ENCODE measurements around the gene SHISAL2A.

SHISAL2A gene

DNA sequence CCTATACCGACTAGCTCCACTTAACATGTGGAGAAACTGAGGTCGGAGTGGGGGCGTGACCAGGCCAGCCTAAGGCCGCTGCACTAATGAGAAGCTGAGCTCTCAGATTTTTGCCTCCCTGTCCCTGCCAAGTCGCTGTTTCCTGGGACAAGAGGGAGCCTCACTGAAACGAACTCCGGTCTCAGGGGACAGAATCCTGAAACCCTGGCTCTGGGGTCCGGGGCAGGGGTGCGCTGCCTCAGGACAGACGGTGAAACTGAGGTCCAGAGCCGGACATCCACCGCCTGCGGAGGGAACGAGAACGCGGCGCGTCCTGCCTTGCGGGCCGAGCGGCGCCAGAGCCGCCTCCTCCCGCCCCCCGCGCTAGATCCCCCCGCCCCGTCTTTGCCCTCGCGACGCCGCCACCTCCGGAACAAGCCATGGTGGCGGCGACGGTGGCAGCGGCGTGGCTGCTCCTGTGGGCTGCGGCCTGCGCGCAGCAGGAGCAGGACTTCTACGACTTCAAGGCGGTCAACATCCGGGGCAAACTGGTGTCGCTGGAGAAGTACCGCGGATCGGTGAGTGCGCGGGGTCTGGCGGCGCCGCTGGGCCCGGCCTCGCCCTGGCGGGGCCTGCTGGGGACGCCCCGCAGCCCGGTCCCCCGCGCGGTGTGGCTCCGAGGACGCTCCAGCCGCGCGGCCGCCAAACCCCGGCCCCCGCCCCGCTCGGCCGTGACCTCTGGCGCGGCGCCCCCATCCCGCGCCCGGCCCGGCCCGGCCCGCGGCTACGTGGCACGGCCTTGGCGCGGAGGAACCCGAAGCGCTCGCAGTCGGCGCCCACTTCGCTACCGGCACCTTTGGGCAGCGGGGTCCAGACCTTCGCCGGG is 30.7 kb upstream of the SHISAL2A start, which contains the start of gene GPX7:
GPX7 (plus strand) TSS at position 381 of the 865 bp plus-strand sequence; CDS start at position 420, 39 bp downstream.
- peak; percentile 68 for DNase-seq (ENCODE audit: low read depth)
- peak within 1 kb of the TSS; percentile 53 for H3K4me3 ChIP-seq (ENCODE audit: low read depth, low read length)
- TF ChIP-seq CTCF (IDR thresholded peaks at IDR 0.05; ENCODE audit: insufficient read depth, low read depth, low read length, missing control alignments), result no peak

DNA sequence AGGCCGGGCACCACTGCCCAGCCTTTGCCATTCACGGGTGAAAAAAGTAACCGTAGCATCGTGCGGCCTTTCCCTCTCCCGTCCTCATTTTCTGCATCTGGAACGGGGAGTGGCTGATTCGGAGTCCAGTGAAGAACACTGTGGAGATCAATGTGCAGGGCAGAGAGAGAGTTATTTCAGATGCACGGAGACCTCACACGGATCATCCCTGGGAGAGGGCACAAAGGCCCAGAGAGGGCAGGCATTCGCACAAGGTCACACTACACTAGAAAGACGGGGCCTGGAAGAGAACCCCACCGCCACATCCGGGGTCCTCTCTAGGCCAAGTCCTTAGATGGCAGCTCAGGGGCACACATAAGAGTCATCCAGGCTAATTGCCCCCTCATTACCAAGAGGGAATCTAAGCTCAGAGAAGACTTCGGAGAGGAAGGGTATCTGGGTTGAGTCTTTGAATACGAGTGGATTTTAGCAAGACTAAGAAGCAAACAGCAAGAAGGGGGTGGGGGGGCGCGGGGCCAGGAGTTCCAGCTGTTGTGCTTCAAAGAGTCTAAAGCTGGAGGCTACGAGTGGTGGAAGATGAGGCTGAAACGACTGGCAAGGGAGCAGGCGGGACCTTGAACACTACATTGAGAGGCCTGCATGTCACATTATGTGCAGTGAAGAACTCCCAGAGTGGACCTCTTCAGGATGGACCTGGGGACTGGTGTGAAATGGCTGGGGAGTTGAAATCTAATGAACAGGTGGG is 29.9 kb upstream of the SHISAL2A start:
- no peak for TF ChIP-seq CTCF (IDR thresholded peaks at IDR 0.05; ENCODE audit: insufficient read depth, low read depth, low read length, missing control alignments)
- H3K4me3 ChIP-seq (ENCODE audit: low read depth, low read length), result peak overlapping the region; percentile 53
- DNase-seq (ENCODE audit: low read depth), result peak; percentile 15

GRCh38 chr1:52603630-52604029 is 29.3 kb upstream of the SHISAL2A start:
- DNase-seq (ENCODE audit: low read depth), result no peak
- H3K4me3 ChIP-seq (ENCODE audit: low read depth, low read length), result no peak overlapping the region

GRCh38 chr1:52604063-52604770 is 28.8 kb upstream of the SHISAL2A start:
- no peak for TF ChIP-seq CTCF (IDR thresholded peaks at IDR 0.05; ENCODE audit: insufficient read depth, low read depth, low read length, missing control alignments)
- DNase-seq (ENCODE audit: low read depth), result no peak
- no peak overlapping the region for H3K4me3 ChIP-seq (ENCODE audit: low read depth, low read length)

More at GRCh38 chr1:52603630-52604029, 29.3 kb upstream of the SHISAL2A start:
- no peak for TF ChIP-seq CTCF (IDR thresholded peaks at IDR 0.05; ENCODE audit: insufficient read depth, low read depth, low read length, missing control alignments)

DNA sequence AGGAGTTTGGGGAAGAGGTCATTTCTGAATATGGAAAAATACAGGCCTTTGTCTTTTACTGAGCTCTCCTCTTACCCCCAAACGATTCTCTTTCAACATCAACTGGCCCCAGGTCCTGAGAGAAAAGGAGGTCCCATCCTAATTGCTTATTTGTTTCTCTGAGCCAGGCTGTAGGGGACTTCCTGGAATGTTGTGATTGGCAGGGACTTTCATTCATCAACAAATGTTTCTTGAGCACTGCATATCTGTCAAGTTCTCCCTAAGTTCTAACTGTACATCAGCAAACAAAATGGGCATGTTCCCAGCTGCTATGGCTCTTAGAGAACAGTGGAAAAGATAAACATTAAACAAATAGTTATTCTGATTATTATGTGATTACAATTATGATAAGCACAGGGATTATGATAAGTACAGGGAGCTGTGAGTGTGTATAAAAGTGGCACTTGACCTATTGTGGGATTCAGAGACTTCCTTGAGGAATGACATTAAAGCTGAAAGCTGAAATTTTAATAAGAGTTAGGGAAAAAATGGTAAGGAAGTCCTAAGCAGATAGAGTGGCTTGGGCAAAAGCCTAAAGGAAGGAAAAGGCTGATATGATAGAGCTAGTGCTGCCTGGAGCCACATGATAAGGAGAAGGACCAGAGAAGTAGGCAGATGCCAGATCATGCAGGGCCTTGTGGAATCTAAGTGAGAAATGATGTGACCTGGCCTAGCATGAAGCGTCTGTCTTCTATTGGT is 19.2 kb upstream of the SHISAL2A start:
- no peak for DNase-seq (ENCODE audit: low read depth)
- no peak overlapping the region for H3K4me3 ChIP-seq (ENCODE audit: low read depth, low read length)
- TF ChIP-seq CTCF (IDR thresholded peaks at IDR 0.05; ENCODE audit: insufficient read depth, low read depth, low read length, missing control alignments), result no peak

DNA sequence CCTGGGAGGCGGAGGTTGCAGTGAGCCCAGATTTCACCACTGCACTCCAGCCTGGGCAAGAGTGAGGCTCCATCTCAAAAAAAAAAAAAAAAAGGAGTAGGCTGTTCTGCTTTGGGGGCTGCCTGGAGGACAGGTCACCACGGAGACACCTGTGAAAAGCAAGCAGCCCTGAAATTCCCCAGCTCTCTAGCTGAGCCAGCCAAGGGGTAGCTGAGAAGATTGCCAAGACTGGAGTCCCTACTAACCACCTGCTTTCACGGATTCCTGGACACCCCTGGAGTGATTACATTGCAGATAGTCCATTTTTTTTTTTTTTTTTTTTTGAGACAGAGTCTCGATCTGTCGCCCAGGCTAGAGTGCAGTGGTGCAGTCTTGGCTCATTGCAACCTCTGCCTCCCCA is 18.3 kb upstream of the SHISAL2A start:
- no peak for DNase-seq (ENCODE audit: low read depth)
- no peak for TF ChIP-seq CTCF (IDR thresholded peaks at IDR 0.05; ENCODE audit: insufficient read depth, low read depth, low read length, missing control alignments)
- no peak overlapping the region for H3K4me3 ChIP-seq (ENCODE audit: low read depth, low read length)
